ENCODE results near the gene SLC38A8. TPM values are rescaled to one million over a fixed set of nuclear protein-coding genes. Genes with fewer than 3 reads are reported as not detected.

Gene SLC38A8
- total RNA-seq, 1 experiment from 2014 or later = 0.35 TPM

DNA sequence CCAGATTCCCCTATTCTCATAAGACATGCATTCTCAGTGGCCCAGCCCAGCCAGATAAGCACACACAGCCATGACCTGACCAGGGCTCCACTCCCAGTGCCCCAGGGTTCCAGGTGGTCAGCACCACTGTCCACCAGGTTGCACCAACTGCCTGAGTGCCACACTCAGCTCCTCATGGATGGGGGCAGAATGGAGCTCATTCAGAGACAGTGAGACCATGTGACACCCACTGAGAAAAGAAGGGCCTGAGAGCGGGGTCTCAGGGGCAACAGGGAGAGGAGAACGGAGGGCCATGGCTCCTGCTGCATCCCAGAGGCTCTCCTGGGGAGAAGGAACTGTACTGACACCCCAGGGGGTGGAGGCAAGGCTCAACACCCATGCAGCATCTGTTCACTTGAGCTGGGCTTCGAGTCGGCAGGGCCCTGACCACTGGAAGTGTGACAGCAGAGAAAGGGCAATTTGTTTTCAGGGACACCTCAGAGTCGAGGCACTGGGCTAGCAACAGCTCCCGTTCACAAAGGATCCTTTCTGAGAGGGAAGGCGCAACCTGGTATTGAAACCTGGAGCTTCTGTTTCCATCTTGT is 18.7 kb upstream of the SLC38A8 start:
- H3K9me3 ChIP-seq (ENCODE audit: control insufficient read depth, low read depth, low read length) = no peaks in the 10 kb centered on the region
- Mint-ChIP-seq H3K27me3 (ENCODE audit: low read depth) (no peaks in the 10 kb centered on the region), H3K36me3 (ENCODE audit: insufficient read depth in 1 of 3, low read depth in 3 of 3) (peaks cover 8 to 73% (median 47%) of the 10 kb centered on the region in 3 experiments; a peak in 6 of 7 replicates), H3K27ac (no peak overlapping the region), H3K4me3 (no peak overlapping the region), H3K9me3 (no peaks in the 10 kb centered on the region), H3K4me1 (peaks cover 3 to 9% of the 10 kb centered on the region in 2 experiments)
- H3K4me1 ChIP-seq (ENCODE audit: insufficient read depth, low read length) = no peaks in the 10 kb centered on the region
- H3T11ph ChIP-seq (ENCODE audit: low read length) = no peak overlapping the region
- no peak overlapping the region for H2BK15ac ChIP-seq (ENCODE audit: low read depth, low read length)
- no peaks in the 10 kb centered on the region for H3K79me1 ChIP-seq (ENCODE audit: insufficient read depth, low read depth, low read length, poor library complexity, severe bottlenecking)
- H2BK12ac ChIP-seq (ENCODE audit: insufficient read length, low read depth, low read length) = no peak overlapping the region
- no peak for TF ChIP-seq CTCF (conservative IDR thresholded peaks at IDR 0.05)
- no peak overlapping the region for H3K4ac ChIP-seq (ENCODE audit: low read depth, low read length)
- no peak overlapping the region for H2BK5ac ChIP-seq (ENCODE audit: insufficient read length, low read length)
- WGBS (ENCODE audit: extremely low coverage, insufficient read length, low lambda C conversion rate) = no CpG with 5 or more reads among the region's 7 CpGs
- no peak overlapping the region for H3K14ac ChIP-seq (ENCODE audit: insufficient read depth, low read length)
- no peak overlapping the region for H3K23ac ChIP-seq (ENCODE audit: insufficient read length, low read depth, low read length)
- H3K27me3 ChIP-seq (ENCODE audit: insufficient read depth, low read length) = no peaks in the 10 kb centered on the region
- no peak overlapping the region for H4K5ac ChIP-seq (ENCODE audit: insufficient read length, low read depth, low read length)
- H4K8ac ChIP-seq (replicated peaks; ENCODE audit: insufficient read length, low read depth, low read length) = no peak overlapping the region
- no peak overlapping the region for H2AK5ac ChIP-seq (ENCODE audit: insufficient read length, low read length)
- H4K91ac ChIP-seq (ENCODE audit: insufficient read length, low read depth, low read length) = no peak overlapping the region
- no peak overlapping the region for H3K27ac ChIP-seq (ENCODE audit: insufficient read length, low read depth, low read length)
- DNase-seq = no peak
- no peak overlapping the region for H3K56ac ChIP-seq (ENCODE audit: insufficient read length, low read depth, low read length)
- no peak overlapping the region for H3K9ac ChIP-seq (ENCODE audit: extremely low read depth, insufficient read length, low read length)
- no peaks in the 10 kb centered on the region for H4K20me1 ChIP-seq (ENCODE audit: control insufficient read depth, insufficient read depth, insufficient read length)
- no peak overlapping the region for H3K4me2 ChIP-seq (ENCODE audit: insufficient read depth, insufficient read length, low read length)
- H3K79me2 ChIP-seq (ENCODE audit: insufficient read depth, low read length) = no peaks in the 10 kb centered on the region
- H2BK120ac ChIP-seq (ENCODE audit: low read depth, low read length, poor library complexity, severe bottlenecking) = no peak overlapping the region
- H2AFZ ChIP-seq (ENCODE audit: low read length) = no peak overlapping the region
- H3K18ac ChIP-seq (ENCODE audit: insufficient read length, low read depth, low read length) = no peak overlapping the region
- no peaks in the 10 kb centered on the region for H3K23me2 ChIP-seq (ENCODE audit: insufficient read length, low read depth, low read length, poor library complexity, severe bottlenecking)
- H2BK20ac ChIP-seq (ENCODE audit: low read depth, low read length, poor library complexity, severe bottlenecking) = no peak overlapping the region
